Right lobe of liver (tissue), 4 donors: Measurements from ENCODE around the gene EVL.

Experiments used
- POLR2A ChIP-seq: fragments of 450-650 bp; IDR thresholded peaks from one replicate; pipeline ENCODE4 v1.6.1; 2017; ENCODE audit warnings: antibody characterized with exemption, mild to moderate bottlenecking
- TF ChIP-seq, protein P1 (sequence below), 4 donors: fragments of 200-600 bp in 3 of 4; fragments of 450-650 bp in 1 of 4; IDR thresholded peaks; one replicate each; pipeline versions ENCODE4 v1.5.1 to v1.8.0; 2016 to 2022; ENCODE audit warnings: antibody characterized with exemption in 4 of 4, mild to moderate bottlenecking in 2 of 4
- donor health status: DM: no; HTN: no; CAD: no.
- donor health status: DM: no; HTN: no; CAD: no.
- donor health status: DM: no; HTN: yes; CAD: no.

DNA sequence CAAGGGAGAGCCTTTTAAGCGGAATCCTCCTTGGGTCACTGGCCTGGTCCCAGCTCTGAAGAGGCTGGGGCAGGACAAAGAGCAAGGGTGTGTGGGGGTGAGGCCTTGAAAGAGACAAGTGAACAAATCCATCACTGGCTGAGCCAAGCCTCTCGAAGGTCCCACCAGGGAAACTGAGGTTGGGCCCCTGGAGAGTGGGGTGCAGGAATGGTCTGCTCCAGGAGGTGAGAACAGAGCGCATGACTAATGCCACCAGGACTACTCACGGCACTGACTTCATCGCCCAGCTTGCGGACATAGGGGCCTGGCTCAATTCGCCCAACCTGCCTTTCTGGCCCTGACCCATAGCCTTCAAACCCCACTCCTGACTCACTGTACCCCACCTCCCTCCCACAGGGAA lies 113.5 kb downstream of the EVL start:
- TF ChIP-seq POLR2A = no peak
- TF ChIP-seq, protein P1, sequence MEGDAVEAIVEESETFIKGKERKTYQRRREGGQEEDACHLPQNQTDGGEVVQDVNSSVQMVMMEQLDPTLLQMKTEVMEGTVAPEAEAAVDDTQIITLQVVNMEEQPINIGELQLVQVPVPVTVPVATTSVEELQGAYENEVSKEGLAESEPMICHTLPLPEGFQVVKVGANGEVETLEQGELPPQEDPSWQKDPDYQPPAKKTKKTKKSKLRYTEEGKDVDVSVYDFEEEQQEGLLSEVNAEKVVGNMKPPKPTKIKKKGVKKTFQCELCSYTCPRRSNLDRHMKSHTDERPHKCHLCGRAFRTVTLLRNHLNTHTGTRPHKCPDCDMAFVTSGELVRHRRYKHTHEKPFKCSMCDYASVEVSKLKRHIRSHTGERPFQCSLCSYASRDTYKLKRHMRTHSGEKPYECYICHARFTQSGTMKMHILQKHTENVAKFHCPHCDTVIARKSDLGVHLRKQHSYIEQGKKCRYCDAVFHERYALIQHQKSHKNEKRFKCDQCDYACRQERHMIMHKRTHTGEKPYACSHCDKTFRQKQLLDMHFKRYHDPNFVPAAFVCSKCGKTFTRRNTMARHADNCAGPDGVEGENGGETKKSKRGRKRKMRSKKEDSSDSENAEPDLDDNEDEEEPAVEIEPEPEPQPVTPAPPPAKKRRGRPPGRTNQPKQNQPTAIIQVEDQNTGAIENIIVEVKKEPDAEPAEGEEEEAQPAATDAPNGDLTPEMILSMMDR (IDR thresholded peaks at IDR 0.05) = no peak
